HepG2 (cell line): ENCODE results near the gene ARHGAP21.

Source experiments
- CTCF ChIP-seq: sonication (generic); formaldehyde crosslinking; IDR thresholded peaks from 2 replicates; pipeline ENCODE4 v1.5.0; 2020; ENCODE audit warnings: mild to moderate bottlenecking, missing genetic modification reagents, moderate library complexity
- FOXM1 ChIP-seq: sonication (generic); formaldehyde crosslinking; IDR thresholded peaks from 2 replicates; pipeline ENCODE4 v1.5.0; 2020; ENCODE audit warnings: missing genetic modification reagents
- HOMEZ ChIP-seq: IDR thresholded peaks from 2 replicates; pipeline ENCODE4 v1.6.1; 2016; ENCODE audit warnings: low read depth
- ZBTB8A ChIP-seq: sonication (generic); formaldehyde crosslinking; IDR thresholded peaks from 2 replicates; pipeline ENCODE4 v1.4.0; 2020; ENCODE audit warnings: mild to moderate bottlenecking, low read depth, missing genetic modification reagents, borderline replicate concordance
- TF ChIP-seq, protein P1 (sequence below): sonication (generic); formaldehyde crosslinking; IDR thresholded peaks from 2 replicates; pipeline ENCODE4 v1.4.0; 2020; ENCODE audit warnings: mild to moderate bottlenecking, missing genetic modification reagents, borderline replicate concordance
- TF ChIP-seq, protein P2 (sequence below): sonication (generic); formaldehyde crosslinking; conservative IDR thresholded peaks from 2 replicates; pipeline ENCODE4 v1.4.0; 2020; ENCODE audit warnings: missing genetic modification reagents

- TF ChIP-seq ZBTB8A (CRISPR knock-in tag) (no peak), CTCF (CRISPR knock-in tag) (no peak), HOMEZ (no peak), FOXM1 (CRISPR knock-in tag) (no peak)
- TF ChIP-seq, protein P1, sequence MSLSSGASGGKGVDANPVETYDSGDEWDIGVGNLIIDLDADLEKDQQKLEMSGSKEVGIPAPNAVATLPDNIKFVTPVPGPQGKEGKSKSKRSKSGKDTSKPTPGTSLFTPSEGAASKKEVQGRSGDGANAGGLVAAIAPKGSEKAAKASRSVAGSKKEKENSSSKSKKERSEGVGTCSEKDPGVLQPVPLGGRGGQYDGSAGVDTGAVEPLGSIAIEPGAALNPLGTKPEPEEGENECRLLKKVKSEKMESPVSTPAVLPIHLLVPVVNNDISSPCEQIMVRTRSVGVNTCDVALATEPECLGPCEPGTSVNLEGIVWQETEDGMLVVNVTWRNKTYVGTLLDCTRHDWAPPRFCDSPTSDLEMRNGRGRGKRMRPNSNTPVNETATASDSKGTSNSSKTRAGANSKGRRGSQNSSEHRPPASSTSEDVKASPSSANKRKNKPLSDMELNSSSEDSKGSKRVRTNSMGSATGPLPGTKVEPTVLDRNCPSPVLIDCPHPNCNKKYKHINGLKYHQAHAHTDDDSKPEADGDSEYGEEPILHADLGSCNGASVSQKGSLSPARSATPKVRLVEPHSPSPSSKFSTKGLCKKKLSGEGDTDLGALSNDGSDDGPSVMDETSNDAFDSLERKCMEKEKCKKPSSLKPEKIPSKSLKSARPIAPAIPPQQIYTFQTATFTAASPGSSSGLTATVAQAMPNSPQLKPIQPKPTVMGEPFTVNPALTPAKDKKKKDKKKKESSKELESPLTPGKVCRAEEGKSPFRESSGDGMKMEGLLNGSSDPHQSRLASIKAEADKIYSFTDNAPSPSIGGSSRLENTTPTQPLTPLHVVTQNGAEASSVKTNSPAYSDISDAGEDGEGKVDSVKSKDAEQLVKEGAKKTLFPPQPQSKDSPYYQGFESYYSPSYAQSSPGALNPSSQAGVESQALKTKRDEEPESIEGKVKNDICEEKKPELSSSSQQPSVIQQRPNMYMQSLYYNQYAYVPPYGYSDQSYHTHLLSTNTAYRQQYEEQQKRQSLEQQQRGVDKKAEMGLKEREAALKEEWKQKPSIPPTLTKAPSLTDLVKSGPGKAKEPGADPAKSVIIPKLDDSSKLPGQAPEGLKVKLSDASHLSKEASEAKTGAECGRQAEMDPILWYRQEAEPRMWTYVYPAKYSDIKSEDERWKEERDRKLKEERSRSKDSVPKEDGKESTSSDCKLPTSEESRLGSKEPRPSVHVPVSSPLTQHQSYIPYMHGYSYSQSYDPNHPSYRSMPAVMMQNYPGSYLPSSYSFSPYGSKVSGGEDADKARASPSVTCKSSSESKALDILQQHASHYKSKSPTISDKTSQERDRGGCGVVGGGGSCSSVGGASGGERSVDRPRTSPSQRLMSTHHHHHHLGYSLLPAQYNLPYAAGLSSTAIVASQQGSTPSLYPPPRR (CRISPR knock-in tag): no peak
- TF ChIP-seq, protein P2, sequence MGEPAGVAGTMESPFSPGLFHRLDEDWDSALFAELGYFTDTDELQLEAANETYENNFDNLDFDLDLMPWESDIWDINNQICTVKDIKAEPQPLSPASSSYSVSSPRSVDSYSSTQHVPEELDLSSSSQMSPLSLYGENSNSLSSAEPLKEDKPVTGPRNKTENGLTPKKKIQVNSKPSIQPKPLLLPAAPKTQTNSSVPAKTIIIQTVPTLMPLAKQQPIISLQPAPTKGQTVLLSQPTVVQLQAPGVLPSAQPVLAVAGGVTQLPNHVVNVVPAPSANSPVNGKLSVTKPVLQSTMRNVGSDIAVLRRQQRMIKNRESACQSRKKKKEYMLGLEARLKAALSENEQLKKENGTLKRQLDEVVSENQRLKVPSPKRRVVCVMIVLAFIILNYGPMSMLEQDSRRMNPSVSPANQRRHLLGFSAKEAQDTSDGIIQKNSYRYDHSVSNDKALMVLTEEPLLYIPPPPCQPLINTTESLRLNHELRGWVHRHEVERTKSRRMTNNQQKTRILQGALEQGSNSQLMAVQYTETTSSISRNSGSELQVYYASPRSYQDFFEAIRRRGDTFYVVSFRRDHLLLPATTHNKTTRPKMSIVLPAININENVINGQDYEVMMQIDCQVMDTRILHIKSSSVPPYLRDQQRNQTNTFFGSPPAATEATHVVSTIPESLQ (CRISPR knock-in tag): no peak
Measured at GRCh38 chr10:24639124-24639523, 84.6 kb downstream of the ARHGAP21 start.
